ENCODE measurements around the gene ZNF605.
"Not testable (repeated sequence)": the region's sequence is repeated elsewhere in the genome, so short reads cannot be mapped to it uniquely, and the experiment has no call there.

Gene ZNF605

DNA sequence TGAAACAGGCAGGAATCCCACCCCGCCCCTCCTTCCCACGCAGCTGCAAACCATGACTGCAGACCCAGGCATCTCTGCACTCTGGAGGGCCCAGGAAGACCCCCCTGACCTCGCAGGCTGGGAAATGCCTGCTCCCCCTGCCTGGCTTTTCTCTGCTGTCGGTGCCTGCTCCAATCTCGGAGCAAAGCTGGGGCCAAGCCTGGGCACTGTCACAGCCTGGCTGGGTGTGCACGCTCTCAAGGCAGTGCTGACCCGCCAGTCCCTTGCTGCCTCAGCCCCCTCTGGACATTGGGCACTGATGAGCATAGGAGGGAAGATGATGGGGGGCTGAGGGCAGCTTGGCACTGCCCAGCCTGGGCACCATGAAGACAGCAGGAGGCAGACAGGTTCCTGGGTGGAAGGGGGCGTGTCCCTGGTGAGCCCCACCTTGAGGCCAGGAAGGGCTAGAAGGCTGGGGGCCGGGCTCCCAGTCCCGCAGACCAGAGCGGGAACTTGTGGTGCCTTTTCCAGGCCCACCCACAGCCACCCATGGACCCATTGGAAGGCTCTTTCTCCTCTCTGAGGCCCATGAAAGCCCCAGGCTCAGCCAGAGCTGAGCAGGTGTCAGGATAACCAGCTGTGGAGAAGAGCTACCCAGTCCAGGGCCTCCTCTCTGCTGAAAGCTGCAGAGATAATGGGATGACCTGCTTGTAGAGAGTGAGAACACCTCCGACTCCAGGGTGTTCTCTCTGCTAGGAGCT lies 10.7 kb upstream of the ZNF605 start:
- Histone ChIP-seq H3K9ac (ENCODE audit: low read depth, low read length, poor library complexity) (no peak overlapping the region), H3K18ac (ENCODE audit: low read length) (no peak overlapping the region), H3K27ac (replicated peaks; ENCODE audit: low read length) (no peak overlapping the region), H4K91ac (ENCODE audit: low read depth, low read length, poor library complexity) (no peak overlapping the region), H2AFZ (ENCODE audit: low read length) (no peak overlapping the region), H2BK5ac (ENCODE audit: low read length) (no peak overlapping the region), H3K23ac (ENCODE audit: low read depth, low read length, poor library complexity) (no peak overlapping the region), H3K79me1 (ENCODE audit: low read depth, low read length) (peaks cover 2% of the 10 kb centered on the region), H3K4ac (ENCODE audit: low read length) (no peak overlapping the region), H2BK120ac (ENCODE audit: low read depth, low read length) (no peak overlapping the region), H2BK12ac (ENCODE audit: low read length) (no peak overlapping the region), H3K36me3 (replicated peaks in 1 of 2; ENCODE audit: control insufficient read depth in 2 of 2, insufficient read depth in 2 of 2, low read length in 2 of 2) (no peaks in the 10 kb centered on the region), H3K4me3 (ENCODE audit: low read length in 2 of 2) (no peak overlapping the region), H4K8ac (ENCODE audit: low read depth, low read length) (no peak overlapping the region), H2AK5ac (ENCODE audit: low read depth, low read length) (no peak overlapping the region), H2BK15ac (ENCODE audit: low read length) (no peak overlapping the region), H3K4me1 (ENCODE audit: control insufficient read depth in 2 of 2, insufficient read depth in 1 of 2, low read depth in 1 of 2, low read length in 2 of 2) (no peaks in the 10 kb centered on the region), H3K27me3 (ENCODE audit: control insufficient read depth in 3 of 3, insufficient read depth in 3 of 3, low read depth in 1 of 3, low read length in 3 of 3) (no peaks in the 10 kb centered on the region), H3K14ac (ENCODE audit: low read length) (no peak overlapping the region), H3K4me2 (ENCODE audit: insufficient read depth, low read length, poor library complexity, severe bottlenecking) (no peak overlapping the region), H3K9me3 (replicated peaks in 1 of 2; ENCODE audit: control insufficient read depth in 2 of 2, insufficient read depth in 1 of 2, low read depth in 1 of 2, low read length in 2 of 2) (peaks cover 22 to 36% of the 10 kb centered on the region in 2 donors)
- DNase-seq (ENCODE audit: low spot score), result no peak
- no CpG with 5 or more reads among the region's 12 CpGs for WGBS, 2 donors (ENCODE audit: extremely low coverage in 2 of 2, insufficient read length in 2 of 2, insufficient replicate concordance in 1 of 2)

DNA sequence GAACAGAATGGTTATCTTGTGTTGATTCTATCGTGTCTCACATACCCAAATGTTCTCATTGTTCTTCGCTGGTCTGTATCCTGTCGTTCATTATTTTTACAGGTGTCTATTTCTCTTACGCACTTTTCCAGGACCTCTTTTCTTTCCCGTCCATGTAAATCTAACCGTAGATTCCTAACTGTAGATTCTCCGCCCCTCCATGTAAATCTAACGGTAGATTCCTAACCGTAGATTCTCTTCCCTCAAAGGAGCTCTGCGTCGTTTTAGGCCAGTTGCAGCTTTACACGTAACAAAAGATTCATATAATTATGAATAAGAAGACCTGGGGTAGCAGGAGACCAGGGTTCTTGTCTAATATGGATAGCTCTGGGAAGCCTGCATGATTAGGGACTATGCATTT lies 9.7 kb upstream of the ZNF605 start:
- Histone ChIP-seq H3K4ac (ENCODE audit: low read length) (no peak overlapping the region), H3K18ac (ENCODE audit: low read length) (no peak overlapping the region), H4K8ac (ENCODE audit: low read depth, low read length) (no peak overlapping the region), H2BK15ac (ENCODE audit: low read length) (no peak overlapping the region), H3K14ac (ENCODE audit: low read length) (no peak overlapping the region), H3K9ac (ENCODE audit: low read depth, low read length, poor library complexity) (no peak overlapping the region), H3K4me1 (ENCODE audit: control insufficient read depth in 2 of 2, insufficient read depth in 1 of 2, low read depth in 1 of 2, low read length in 2 of 2) (no peaks in the 10 kb centered on the region), H2BK12ac (ENCODE audit: low read length) (no peak overlapping the region), H2AFZ (ENCODE audit: low read length) (no peak overlapping the region), H3K27me3 (ENCODE audit: control insufficient read depth in 3 of 3, insufficient read depth in 3 of 3, low read depth in 1 of 3, low read length in 3 of 3) (no peaks in the 10 kb centered on the region), H3K36me3 (replicated peaks in 1 of 2; ENCODE audit: control insufficient read depth in 2 of 2, insufficient read depth in 2 of 2, low read length in 2 of 2) (no peaks in the 10 kb centered on the region), H3K9me3 (replicated peaks in 1 of 2; ENCODE audit: control insufficient read depth in 2 of 2, insufficient read depth in 1 of 2, low read depth in 1 of 2, low read length in 2 of 2) (peaks cover 20 to 36% of the 10 kb centered on the region in 2 donors), H2BK120ac (ENCODE audit: low read depth, low read length) (no peak overlapping the region), H3K23ac (ENCODE audit: low read depth, low read length, poor library complexity) (no peak overlapping the region), H3K27ac (replicated peaks; ENCODE audit: low read length) (no peak overlapping the region), H2BK5ac (ENCODE audit: low read length) (no peak overlapping the region), H3K4me2 (ENCODE audit: insufficient read depth, low read length, poor library complexity, severe bottlenecking) (no peak overlapping the region), H3K79me1 (ENCODE audit: low read depth, low read length) (peaks cover 2% of the 10 kb centered on the region), H3K4me3 (ENCODE audit: low read length in 2 of 2) (no peak overlapping the region), H4K91ac (ENCODE audit: low read depth, low read length, poor library complexity) (no peak overlapping the region), H2AK5ac (ENCODE audit: low read depth, low read length) (no peak overlapping the region)
- WGBS, 2 donors (ENCODE audit: extremely low coverage in 2 of 2, insufficient read length in 2 of 2, insufficient replicate concordance in 1 of 2), result no CpG with 5 or more reads among the region's 12 CpGs
- no peak for DNase-seq (ENCODE audit: low spot score)

DNA sequence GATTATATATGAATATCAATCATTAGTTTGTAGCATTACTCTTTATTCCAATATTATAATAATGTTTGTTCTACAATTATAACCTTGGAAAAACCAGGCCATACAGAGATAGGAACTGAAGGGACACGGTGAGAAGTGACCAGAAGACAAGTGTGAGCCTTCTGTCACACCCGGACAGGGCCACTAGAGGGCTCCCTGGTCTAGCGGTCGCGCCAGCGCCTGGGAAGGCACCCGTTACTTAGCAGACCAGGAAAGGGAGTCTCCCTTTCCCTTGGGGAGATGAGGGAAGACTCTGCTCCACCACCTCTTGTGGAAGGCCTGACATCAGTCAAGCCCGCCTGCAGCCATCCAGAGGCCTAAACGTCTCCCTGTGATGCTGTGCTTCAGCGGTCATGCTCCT lies 7.8 kb upstream of the ZNF605 start:
- not testable (repeated sequence) for H2BK5ac ChIP-seq (ENCODE audit: low read length); H2AK5ac ChIP-seq (ENCODE audit: low read depth, low read length); H3K18ac ChIP-seq (ENCODE audit: low read length); H3K9ac ChIP-seq (ENCODE audit: low read depth, low read length, poor library complexity); H3K36me3 ChIP-seq (replicated peaks in 1 of 2; ENCODE audit: control insufficient read depth in 2 of 2, insufficient read depth in 2 of 2, low read length in 2 of 2); H3K79me1 ChIP-seq (ENCODE audit: low read depth, low read length); H4K91ac ChIP-seq (ENCODE audit: low read depth, low read length, poor library complexity); H3K23ac ChIP-seq (ENCODE audit: low read depth, low read length, poor library complexity); H3K4me3 ChIP-seq (ENCODE audit: low read length in 2 of 2); H3K4ac ChIP-seq (ENCODE audit: low read length); H2BK120ac ChIP-seq (ENCODE audit: low read depth, low read length); H3K4me2 ChIP-seq (ENCODE audit: insufficient read depth, low read length, poor library complexity, severe bottlenecking); DNase-seq (ENCODE audit: low spot score); H2BK12ac ChIP-seq (ENCODE audit: low read length); H4K8ac ChIP-seq (ENCODE audit: low read depth, low read length); H3K14ac ChIP-seq (ENCODE audit: low read length); H3K27ac ChIP-seq (replicated peaks; ENCODE audit: low read length); H2BK15ac ChIP-seq (ENCODE audit: low read length); H2AFZ ChIP-seq (ENCODE audit: low read length); H3K27me3 ChIP-seq (ENCODE audit: control insufficient read depth in 3 of 3, insufficient read depth in 3 of 3, low read depth in 1 of 3, low read length in 3 of 3); H3K4me1 ChIP-seq (ENCODE audit: control insufficient read depth in 2 of 2, insufficient read depth in 1 of 2, low read depth in 1 of 2, low read length in 2 of 2)
- H3K9me3 ChIP-seq (replicated peaks in 1 of 2; ENCODE audit: control insufficient read depth in 2 of 2, insufficient read depth in 1 of 2, low read depth in 1 of 2, low read length in 2 of 2), result peaks cover 19 to 39% of the 10 kb centered on the region in 2 donors
- no CpG with 5 or more reads among the region's 10 CpGs for WGBS, 2 donors (ENCODE audit: extremely low coverage in 2 of 2, insufficient read length in 2 of 2, insufficient replicate concordance in 1 of 2)

GRCh38 chr12:132961790-132962189 lies 5.7 kb upstream of the ZNF605 start:
- peaks cover 8 to 39% of the 10 kb centered on the region in 2 donors for H3K9me3 ChIP-seq (replicated peaks in 1 of 2; ENCODE audit: control insufficient read depth in 2 of 2, insufficient read depth in 1 of 2, low read depth in 1 of 2, low read length in 2 of 2)
- H3K79me1 ChIP-seq (ENCODE audit: low read depth, low read length); H3K4ac ChIP-seq (ENCODE audit: low read length); H2BK120ac ChIP-seq (ENCODE audit: low read depth, low read length); H3K9ac ChIP-seq (ENCODE audit: low read depth, low read length, poor library complexity); H3K27me3 ChIP-seq (ENCODE audit: control insufficient read depth in 3 of 3, insufficient read depth in 3 of 3, low read depth in 1 of 3, low read length in 3 of 3); H2BK12ac ChIP-seq (ENCODE audit: low read length); H3K14ac ChIP-seq (ENCODE audit: low read length); H3K27ac ChIP-seq (replicated peaks; ENCODE audit: low read length); DNase-seq (ENCODE audit: low spot score); H3K18ac ChIP-seq (ENCODE audit: low read length); H4K8ac ChIP-seq (ENCODE audit: low read depth, low read length); H2AK5ac ChIP-seq (ENCODE audit: low read depth, low read length); H4K91ac ChIP-seq (ENCODE audit: low read depth, low read length, poor library complexity); H3K4me2 ChIP-seq (ENCODE audit: insufficient read depth, low read length, poor library complexity, severe bottlenecking); H3K23ac ChIP-seq (ENCODE audit: low read depth, low read length, poor library complexity); H3K4me3 ChIP-seq (ENCODE audit: low read length in 2 of 2); H3K4me1 ChIP-seq (ENCODE audit: control insufficient read depth in 2 of 2, insufficient read depth in 1 of 2, low read depth in 1 of 2, low read length in 2 of 2); H2BK5ac ChIP-seq (ENCODE audit: low read length); H2BK15ac ChIP-seq (ENCODE audit: low read length); H3K36me3 ChIP-seq (replicated peaks in 1 of 2; ENCODE audit: control insufficient read depth in 2 of 2, insufficient read depth in 2 of 2, low read length in 2 of 2); H2AFZ ChIP-seq (ENCODE audit: low read length): not testable (repeated sequence)
- WGBS, 2 donors (ENCODE audit: extremely low coverage in 2 of 2, insufficient read length in 2 of 2, insufficient replicate concordance in 1 of 2), result no CpG with 5 or more reads among the region's 14 CpGs

Data from neuronal stem cell (in vitro differentiated cells).